Measurements from ENCODE around the gene NCK2.

- TF ChIP-seq YY1 (IDR thresholded peaks at IDR 0.05; ENCODE audit: insufficient read depth, insufficient read length) (no peak), ZNF274 (IDR thresholded peaks at IDR 0.05; ENCODE audit: low read depth, low read length) (no peak)
Observed at GRCh38 chr2:105882341-105882740, 137.6 kb downstream of the NCK2 start.
